ENCODE results near the gene RXYLT1.

GRCh38 chr12:63770375-63770774 lies 9.3 kb upstream of the RXYLT1 start:
- TF ChIP-seq CTCF (IDR thresholded peaks at IDR 0.05; ENCODE audit: insufficient read depth, low read length, poor library complexity, severe bottlenecking), result no peak
- TF ChIP-seq EZH2phosphoT487 (conservative IDR thresholded peaks at IDR 0.05; ENCODE audit: low read length), result no peak
